A673 (cell line): ENCODE results near the gene ABCG8. TPM values are rescaled to one million over a fixed set of nuclear protein-coding genes. Genes with fewer than 3 reads are reported as not detected.

Source experiments
- BruUV-seq: library from RNA; stranded (reverse); fragments of 400-500 nt; replicated peaks from 2 replicates; lab custom pipeline; 2021; lab: Mats Ljungman, UMichigan
- CTCF ChIA-PET: fragments of 300-600 bp; sonication (Branson Sonifier 250); formaldehyde crosslinking; loops from one replicate; lab custom pipeline; 2022; ENCODE audit warnings: antibody characterized with exemption; lab: Charles Lee
- POLR2A ChIA-PET: fragments of 300-600 bp; sonication (Branson Sonifier 250); formaldehyde crosslinking; loops from one replicate; lab custom pipeline; 2022; ENCODE audit warnings: antibody characterized with exemption; ENCODE audit not compliant: low non-redundant PET; lab: Charles Lee
- DNase-seq: peaks from one replicate; pipeline ENCODE4 v3.0.0-alpha.2; 2015; ENCODE audit warnings: low spot score
- H3K27ac ChIP-seq: fragments of 200-600 bp; sonication (generic); 2 replicates; pipeline ENCODE4 v1.5.1; 2016; ENCODE audit warnings: mixed run types, low read depth, mild to moderate bottlenecking, mixed read lengths, antibody characterized with exemption, low read length; ENCODE audit not compliant: poor library complexity, severe bottlenecking
- H3K27me3 ChIP-seq: fragments of 200-600 bp; sonication (generic); replicated peaks from 2 replicates; pipeline ENCODE4 v1.6.1; 2017; ENCODE audit warnings: mixed run types, low read depth, mild to moderate bottlenecking, mixed read lengths, antibody characterized with exemption, low read length; ENCODE audit not compliant: insufficient read depth, poor library complexity
- H3K36me3 ChIP-seq: fragments of 200-600 bp; sonication (generic); 2 replicates; pipeline ENCODE4 v1.6.1; 2016; ENCODE audit warnings: mixed run types, mild to moderate bottlenecking, mixed read lengths, antibody characterized with exemption, low read length; ENCODE audit not compliant: insufficient read depth, poor library complexity, severe bottlenecking
- H3K4me1 ChIP-seq: fragments of 200-600 bp; sonication (generic); 2 replicates; pipeline ENCODE4 v1.6.1; 2017; ENCODE audit warnings: mixed run types, mild to moderate bottlenecking, mixed read lengths, antibody characterized with exemption, low read length; ENCODE audit not compliant: insufficient read depth, poor library complexity, severe bottlenecking
- H3K4me3 ChIP-seq: fragments of 200-600 bp; sonication (generic); 2 replicates; pipeline ENCODE4 v1.5.1; 2016; ENCODE audit warnings: low read depth, mixed run types, mild to moderate bottlenecking, mixed read lengths, low read length; ENCODE audit not compliant: poor library complexity, severe bottlenecking
- H3K9me3 ChIP-seq: fragments of 200-600 bp; sonication (generic); 2 replicates; pipeline ENCODE4 v1.6.1; 2016; ENCODE audit warnings: mixed run types, low read depth, mild to moderate bottlenecking, mixed read lengths, antibody characterized with exemption, low read length; ENCODE audit not compliant: poor library complexity, severe bottlenecking
- CTCF ChIP-seq: fragments of 300-800, 200-600 bp; sonication (generic); conservative IDR thresholded peaks from 2 replicates; pipeline ENCODE4 v1.5.1; 2017; ENCODE audit warnings: low read depth, mild to moderate bottlenecking, antibody characterized with exemption, low read length, moderate library complexity, mixed read lengths
- EZH2 ChIP-seq: fragments of 200-600 bp; sonication (generic); IDR thresholded peaks from 2 replicates; pipeline ENCODE4 v1.6.1; 2017; ENCODE audit warnings: borderline replicate concordance, low read depth, mild to moderate bottlenecking, mixed read lengths, antibody characterized with exemption, low read length; ENCODE audit not compliant: poor library complexity, severe bottlenecking
- intact Hi-C: fragments of 100-400 bp; cut with micrococcal nuclease; formaldehyde crosslinking; loops from one replicate; pipeline ENCODE4 v1.10.0; 2022; ENCODE audit not compliant: unreplicated experiment
- total RNA-seq: library from RNA; stranded (reverse); gene quantifications from 2 replicates; pipeline ENCODE4 v1.2.3, GENCODE V29; 2021

ABCG8 gene
- total RNA-seq, 1 experiment from 2014 or later = not detected

- no TSS peak for BruUV-seq
- intact Hi-C loops = no loop called here
Measured at GRCh38 chr2:43884689-43885088, 45.9 kb downstream of the ABCG8 start.

GRCh38 chr2:43885132-43885632 lies 46.4 kb downstream of the ABCG8 start:
- no peak for TF ChIP-seq CTCF
- no peaks in the 10 kb centered on the region for H3K4me1 ChIP-seq
- H3K27ac ChIP-seq = no peak overlapping the region
- ChIA-PET POLR2A (no interaction called here), CTCF (no interaction called here)
- H3K27me3 ChIP-seq = no peaks in the 10 kb centered on the region
- no peaks in the 10 kb centered on the region for H3K9me3 ChIP-seq
- no peak overlapping the region for H3K4me3 ChIP-seq
- H3K36me3 ChIP-seq = peaks cover 33% of the 10 kb centered on the region
- no peak for DNase-seq
- intact Hi-C loops = no loop called here
- BruUV-seq = no TSS peak

More at GRCh38 chr2:43884689-43885088, 45.9 kb downstream of the ABCG8 start:
- no peak for TF ChIP-seq EZH2
- no peak for TF ChIP-seq CTCF
- no peak overlapping the region for H3K4me3 ChIP-seq
- H3K36me3 ChIP-seq = peaks cover 31% of the 10 kb centered on the region
- H3K4me1 ChIP-seq = no peaks in the 10 kb centered on the region
- DNase-seq = no peak
- H3K27me3 ChIP-seq = no peaks in the 10 kb centered on the region
- ChIA-PET POLR2A (no interaction called here), CTCF (no interaction called here)
- H3K27ac ChIP-seq = no peak overlapping the region
- H3K9me3 ChIP-seq = no peaks in the 10 kb centered on the region

- H3K4me3 ChIP-seq = no peak overlapping the region
- ChIA-PET CTCF (no interaction called here), POLR2A (no interaction called here)
- no TSS peak for BruUV-seq
- no peak for DNase-seq
- no peak overlapping the region for H3K27ac ChIP-seq
- intact Hi-C loops = no loop called here
- peaks cover 46% of the 10 kb centered on the region for H3K36me3 ChIP-seq
- TF ChIP-seq EZH2 = no peak
- H3K4me1 ChIP-seq = no peaks in the 10 kb centered on the region
- H3K9me3 ChIP-seq = no peaks in the 10 kb centered on the region
- no peaks in the 10 kb centered on the region for H3K27me3 ChIP-seq
Measured at GRCh38 chr2:43887176-43887575, 48.4 kb downstream of the ABCG8 start.

- ChIA-PET POLR2A (no interaction called here), CTCF (no interaction called here)
- intact Hi-C loops = no loop called here
- no TSS peak for BruUV-seq
- no peaks in the 10 kb centered on the region for H3K27me3 ChIP-seq
- H3K9me3 ChIP-seq = no peaks in the 10 kb centered on the region
- TF ChIP-seq EZH2 (no peak), CTCF (no peak)
- no peak overlapping the region for H3K27ac ChIP-seq
- no peaks in the 10 kb centered on the region for H3K4me1 ChIP-seq
- no peak for DNase-seq
- peaks cover 68% of the 10 kb centered on the region for H3K36me3 ChIP-seq
- H3K4me3 ChIP-seq = no peak overlapping the region
Measured at GRCh38 chr2:43889416-43889815, 50.6 kb downstream of the ABCG8 start.
